GM18858 (cell line): Measurements from ENCODE around the gene LTBP4.

Source experiments
- ATAC-seq: cut with Tn5 transposase; IDR thresholded peaks from one replicate; pipeline ENCODE4 v1.9.1; 2021; ENCODE audit not compliant: unreplicated experiment

Gene LTBP4

GRCh38 chr19:40662925-40663694 lies 61.9 kb downstream of the LTBP4 start:
- peak; percentile 64 for ATAC-seq

DNA sequence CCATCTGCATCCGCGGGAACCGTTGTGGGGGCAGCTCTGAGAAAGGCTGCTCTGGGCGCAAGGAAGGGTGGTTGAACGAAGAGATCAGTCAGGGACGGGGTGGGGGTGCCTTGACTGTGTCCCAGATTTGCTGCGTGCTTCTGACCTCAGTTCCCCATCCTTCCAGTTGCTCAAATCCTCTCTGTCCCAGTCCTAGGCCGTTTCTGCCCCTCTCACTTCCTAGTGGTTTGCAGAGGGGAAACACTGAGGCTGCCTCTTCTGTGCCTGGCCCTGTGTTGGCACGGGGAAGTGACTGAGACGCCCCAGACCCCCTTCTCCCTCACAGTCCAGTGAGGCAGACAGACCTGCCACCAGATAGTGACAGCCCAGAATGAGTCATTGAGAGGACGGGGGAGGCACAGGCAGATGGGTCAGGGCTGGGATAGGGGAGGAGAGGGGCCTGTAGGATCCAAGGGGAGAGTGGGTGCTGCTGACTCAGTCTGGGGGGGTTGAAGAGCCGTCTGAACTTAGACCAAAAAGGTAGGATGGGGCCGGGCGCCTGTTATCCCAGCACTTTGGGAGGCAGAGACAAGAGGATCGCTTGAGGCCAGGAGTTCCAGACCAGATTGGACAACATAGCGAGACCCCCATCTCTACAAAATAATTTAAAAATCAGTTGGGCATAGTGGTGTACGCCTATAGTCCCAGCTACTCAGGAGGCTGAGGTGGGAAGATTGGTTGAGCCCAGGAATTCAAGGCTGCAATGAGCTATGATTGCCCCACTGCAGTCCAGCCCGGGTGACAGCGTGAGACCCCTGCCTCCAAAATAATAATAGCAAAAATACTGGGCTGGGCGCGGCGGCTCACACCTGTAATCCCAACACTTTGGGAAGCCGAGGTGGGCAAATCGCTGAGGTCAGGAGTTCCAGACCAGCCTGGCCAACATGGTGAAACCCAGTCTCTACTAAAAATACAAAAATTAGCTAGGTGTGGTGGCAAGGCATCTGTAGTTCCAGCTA lies 62.8 kb downstream of the LTBP4 start:
- no peak for ATAC-seq

- ATAC-seq = no peak
Measured at GRCh38 chr19:40666803-40667438, 65.8 kb downstream of the LTBP4 start.

GRCh38 chr19:40667602-40668001 lies 66.4 kb downstream of the LTBP4 start:
- no peak for ATAC-seq

- ATAC-seq = no peak
Measured at GRCh38 chr19:40668991-40669614, 67.9 kb downstream of the LTBP4 start.

- ATAC-seq = no peak
Measured at GRCh38 chr19:40671404-40671803, 70.2 kb downstream of the LTBP4 start.

DNA sequence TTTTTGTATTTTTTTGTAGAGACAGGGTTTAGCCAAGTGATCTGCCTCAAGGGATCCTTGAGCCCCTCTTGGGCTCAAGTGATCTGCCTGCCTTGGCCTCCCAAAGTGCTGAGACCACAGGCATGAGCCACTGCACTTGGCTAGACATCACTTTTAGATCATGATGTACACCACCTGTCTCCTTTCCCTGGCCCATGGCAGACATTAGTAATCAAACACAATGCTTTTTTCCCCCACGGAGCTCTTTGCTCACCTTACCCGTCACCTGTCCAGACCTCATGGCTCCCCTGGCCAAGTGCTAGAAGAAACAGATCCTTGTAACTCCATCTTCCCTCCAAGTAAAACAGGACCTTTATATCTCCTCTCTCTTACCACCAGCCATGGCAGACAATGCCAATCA lies 70.9 kb downstream of the LTBP4 start:
- no peak for ATAC-seq

DNA sequence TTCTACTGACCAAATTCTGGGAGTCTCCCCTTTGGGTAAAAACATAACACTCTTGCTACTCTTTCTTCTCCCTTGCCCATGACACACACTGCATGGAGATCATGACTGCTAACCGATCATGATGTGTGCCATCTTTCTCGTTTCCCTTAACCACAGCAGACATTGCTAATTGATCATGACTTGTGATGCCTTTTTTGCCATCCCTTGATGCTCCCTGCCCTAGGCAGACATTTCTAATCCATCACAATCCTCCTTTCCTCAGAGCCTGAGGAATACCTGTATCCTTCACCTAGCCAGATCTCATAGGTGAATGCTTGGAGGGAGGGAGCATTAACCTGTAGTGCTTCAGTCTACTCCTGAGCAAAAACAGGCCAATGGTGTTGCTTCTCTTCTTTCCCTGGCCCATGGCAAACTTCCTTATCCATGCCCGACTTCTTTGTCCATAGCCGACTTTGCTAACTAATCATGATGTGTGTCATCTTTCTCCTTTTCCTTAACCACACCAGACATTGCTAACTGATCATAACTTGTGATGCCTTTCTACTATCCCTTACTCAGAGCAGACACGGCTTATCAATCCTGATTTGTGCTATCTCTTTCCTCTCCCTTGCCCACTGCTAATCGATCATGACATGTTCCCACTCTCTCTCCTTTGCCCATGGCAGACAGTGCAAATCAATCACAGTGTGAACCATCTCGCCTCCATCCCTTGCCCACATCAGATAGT lies 71.6 kb downstream of the LTBP4 start:
- no peak for ATAC-seq

GRCh38 chr19:40673397-40673796 lies 72.2 kb downstream of the LTBP4 start:
- ATAC-seq = no peak

DNA sequence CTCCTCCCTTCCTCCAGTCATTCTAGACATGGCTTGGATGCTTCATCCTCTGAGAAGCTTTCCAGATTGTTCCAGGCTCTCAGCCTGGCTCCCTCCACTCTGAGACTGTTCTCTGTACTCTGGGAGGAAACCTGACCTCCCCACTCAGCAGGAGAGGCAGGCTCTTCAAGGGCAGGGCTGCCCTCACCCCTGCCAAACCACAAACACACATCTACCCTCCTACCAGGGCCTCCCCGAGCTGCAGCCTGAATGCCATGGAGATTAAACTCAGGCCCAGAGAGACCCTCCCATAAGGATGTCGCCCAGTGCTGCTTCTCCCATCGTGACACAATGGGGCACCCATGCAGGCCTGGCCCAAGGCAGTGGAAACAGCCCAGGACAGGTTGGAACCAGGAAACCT lies 73.1 kb downstream of the LTBP4 start:
- ATAC-seq = no peak

DNA sequence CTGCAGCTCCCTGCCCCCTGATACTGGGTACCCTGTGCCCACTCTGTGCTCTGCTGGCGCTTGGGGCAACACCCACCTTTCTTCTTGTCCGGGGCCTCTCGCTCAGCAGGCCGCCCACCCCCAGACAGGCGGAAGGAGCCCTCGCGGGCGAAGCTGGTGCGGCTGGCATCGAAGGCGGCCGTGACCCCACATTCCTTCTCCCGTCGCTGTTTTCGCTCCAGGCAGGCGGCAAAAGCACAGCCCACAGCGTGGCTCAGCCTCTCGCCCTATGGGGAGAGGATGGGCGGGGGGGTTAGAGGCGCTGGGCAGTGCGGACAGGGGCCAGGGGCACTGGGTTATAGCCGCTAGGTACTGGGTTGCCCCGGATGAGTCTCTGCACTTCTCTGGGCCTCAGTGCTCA lies 76.0 kb downstream of the LTBP4 start:
- no peak for ATAC-seq
